Measurements from ENCODE around the gene CROT.

The CROT gene

GRCh38 chr7:87416682-87417587 lies 71.5 kb downstream of the CROT start:
- peak; percentile 48 for DNase-seq

GRCh38 chr7:87420173-87420572 lies 74.7 kb downstream of the CROT start:
- DNase-seq, result no peak

GRCh38 chr7:87424075-87424474 lies 78.6 kb downstream of the CROT start:
- no peak for DNase-seq

- DNase-seq, result no peak
Measured at GRCh38 chr7:87426160-87426559, 80.7 kb downstream of the CROT start.

GRCh38 chr7:87427288-87427687 lies 81.8 kb downstream of the CROT start:
- DNase-seq, result no peak

GRCh38 chr7:87432536-87432935 lies 87.1 kb downstream of the CROT start:
- DNase-seq, result no peak

GRCh38 chr7:87435546-87435945 lies 90.1 kb downstream of the CROT start:
- DNase-seq, result no peak

- no peak for DNase-seq
Measured at GRCh38 chr7:87445897-87446296, 100.4 kb downstream of the CROT start.

- DNase-seq, result no peak
Measured at GRCh38 chr7:87447116-87447635, 101.7 kb downstream of the CROT start.

GRCh38 chr7:87448388-87448787 lies 102.9 kb downstream of the CROT start:
- DNase-seq, result no peak

Measured in SHP77 treated with DMSO at 0.1 percent for 48 hours (cell line).